ENCODE data around the gene MOB4. TPM values are rescaled to one million over a fixed set of nuclear protein-coding genes. Genes with fewer than 3 reads are reported as not detected.

MOB4 gene
- polyA plus RNA-seq, 1 donor from 2014 or later: 81.5 TPM

- peak overlapping the region; percentile 96 for H3K4me3 ChIP-seq (ENCODE audit: low read length)
- no peak overlapping the region for H3K27ac ChIP-seq (ENCODE audit: low read length)
- TF ChIP-seq REST (IDR thresholded peaks at IDR 0.05; ENCODE audit: borderline replicate concordance): no peak
- TF ChIP-seq RAD21 (conservative IDR thresholded peaks at IDR 0.05): no peak
- no peak for TF ChIP-seq EZH2 (IDR thresholded peaks at IDR 0.05; ENCODE audit: borderline replicate concordance, insufficient read depth, low read length, poor library complexity, severe bottlenecking)
- no peak for TF ChIP-seq MXI1 (conservative IDR thresholded peaks at IDR 0.05; ENCODE audit: poor library complexity, severe bottlenecking)
- TF ChIP-seq TAF1 (IDR thresholded peaks at IDR 0.05; ENCODE audit: low read depth): no peak
- TF ChIP-seq CTCF (IDR thresholded peaks at IDR 0.05; ENCODE audit: poor library complexity, severe bottlenecking): no peak
- no peak for TF ChIP-seq SMC3 (conservative IDR thresholded peaks at IDR 0.05; ENCODE audit: poor library complexity)
- no peak for TF ChIP-seq EP300 (conservative IDR thresholded peaks at IDR 0.05; ENCODE audit: poor library complexity, severe bottlenecking)
- no peak for TF ChIP-seq POLR2AphosphoS5 (IDR thresholded peaks at IDR 0.05)
- no peak overlapping the region for H3K9ac ChIP-seq (ENCODE audit: low read length)
- H3K27me3 ChIP-seq (ENCODE audit: insufficient read depth, low read depth, low read length): no peaks in the 10 kb centered on the region
- no peaks in the 10 kb centered on the region for H3K9me2 ChIP-seq (ENCODE audit: insufficient read depth, low read length)
- H2AFZ ChIP-seq (ENCODE audit: low read depth, low read length): no peak overlapping the region
- no peaks in the 10 kb centered on the region for H3K36me3 ChIP-seq (ENCODE audit: insufficient read depth, low read length)
- H3K9me3 ChIP-seq (ENCODE audit: low read length): no peaks in the 10 kb centered on the region
- H3F3A ChIP-seq (ENCODE audit: insufficient read depth, low read length, poor library complexity, severe bottlenecking): no peaks in the 10 kb centered on the region
- H3K79me2 ChIP-seq (replicated peaks; ENCODE audit: insufficient read depth, low read length): peaks cover 30% of the 10 kb centered on the region
- no peak overlapping the region for H3K4me2 ChIP-seq (ENCODE audit: low read length)
- H4K20me1 ChIP-seq (ENCODE audit: insufficient read depth): no peaks in the 10 kb centered on the region
Measured at GRCh38 chr2:197502685-197503084, 13.2 kb upstream of the MOB4 start.

GRCh38 chr2:197504000-197504399 is 11.9 kb upstream of the MOB4 start:
- no peak overlapping the region for H3K9ac ChIP-seq (ENCODE audit: low read length)
- H3K9me3 ChIP-seq (ENCODE audit: low read length): no peaks in the 10 kb centered on the region
- TF ChIP-seq EZH2 (IDR thresholded peaks at IDR 0.05; ENCODE audit: borderline replicate concordance, insufficient read depth, low read length, poor library complexity, severe bottlenecking): no peak
- no peak for TF ChIP-seq RAD21 (conservative IDR thresholded peaks at IDR 0.05)
- TF ChIP-seq TAF1 (IDR thresholded peaks at IDR 0.05; ENCODE audit: low read depth): no peak
- TF ChIP-seq REST (IDR thresholded peaks at IDR 0.05; ENCODE audit: borderline replicate concordance): no peak
- no peak for TF ChIP-seq SMC3 (conservative IDR thresholded peaks at IDR 0.05; ENCODE audit: poor library complexity)
- no peak for TF ChIP-seq EP300 (conservative IDR thresholded peaks at IDR 0.05; ENCODE audit: poor library complexity, severe bottlenecking)
- no peak for TF ChIP-seq CTCF (IDR thresholded peaks at IDR 0.05; ENCODE audit: poor library complexity, severe bottlenecking)
- no peak for TF ChIP-seq POLR2AphosphoS5 (IDR thresholded peaks at IDR 0.05)
- TF ChIP-seq MXI1 (conservative IDR thresholded peaks at IDR 0.05; ENCODE audit: poor library complexity, severe bottlenecking): no peak
- H3K4me2 ChIP-seq (ENCODE audit: low read length): no peak overlapping the region
- H3K9me2 ChIP-seq (ENCODE audit: insufficient read depth, low read length): no peaks in the 10 kb centered on the region
- H2AFZ ChIP-seq (ENCODE audit: low read depth, low read length): no peak overlapping the region
- H3K36me3 ChIP-seq (ENCODE audit: insufficient read depth, low read length): no peaks in the 10 kb centered on the region
- H3F3A ChIP-seq (ENCODE audit: insufficient read depth, low read length, poor library complexity, severe bottlenecking): no peaks in the 10 kb centered on the region
- no peaks in the 10 kb centered on the region for H3K27me3 ChIP-seq (ENCODE audit: insufficient read depth, low read depth, low read length)
- no peak overlapping the region for H3K27ac ChIP-seq (ENCODE audit: low read length)
- no peak overlapping the region for H3K4me3 ChIP-seq (ENCODE audit: low read length)
- H4K20me1 ChIP-seq (ENCODE audit: insufficient read depth): no peaks in the 10 kb centered on the region
- H3K79me2 ChIP-seq (replicated peaks; ENCODE audit: insufficient read depth, low read length): peaks cover 19% of the 10 kb centered on the region
